HG02623 (cell line): Measurements from ENCODE around the gene KNDC1.

ENCODE experiments used
- ATAC-seq: cut with Tn5 transposase; IDR thresholded peaks from one replicate; pipeline ENCODE4 v1.9.1; 2021; ENCODE audit warnings: moderate library complexity; ENCODE audit not compliant: unreplicated experiment

KNDC1 gene

GRCh38 chr10:133272301-133272963, 112.4 kb downstream of the KNDC1 start:
- no peak for ATAC-seq

- ATAC-seq, result no peak
These were observed 113.0 kb downstream of the KNDC1 start for GRCh38 chr10:133272964-133273420.

GRCh38 chr10:133273534-133274143, 113.6 kb downstream of the KNDC1 start:
- ATAC-seq, result no peak

GRCh38 chr10:133274751-133275683, 115.0 kb downstream of the KNDC1 start:
- ATAC-seq, result peak; percentile 44

GRCh38 chr10:133275684-133276092, 115.7 kb downstream of the KNDC1 start:
- ATAC-seq, result peak; percentile 32
